Activated CD8-positive, alpha-beta T cell treated with anti-CD3 and anti-CD28 coated beads, Interleukin-2, amount 10 ng/mL, durations not matched to agents 7 days and 5 days (primary cell): Measurements from ENCODE around the gene CDKAL1. TPM values are rescaled to one million over a fixed set of nuclear protein-coding genes. Genes with fewer than 3 reads are reported as not detected.
"Not testable (repeated sequence)": the region's sequence is repeated elsewhere in the genome, so short reads cannot be mapped to it uniquely, and the experiment has no call there.

Experiments
- ATAC-seq: fragments of 150-1000 bp; cut with Tn5 transposase; one replicate; pipeline ENCODE4 v1.10.0; 2021; ENCODE audit warnings: moderate library complexity
- CTCF ChIA-PET: fragments of 350-600 bp; sonication (Branson Sonifier 250); formaldehyde crosslinking; loops from one replicate; lab custom pipeline; 2021; ENCODE audit warnings: antibody characterized with exemption; lab: Charles Lee
- POLR2A ChIA-PET: fragments of 350-600 bp; sonication (Branson Sonifier 250); formaldehyde crosslinking; loops from one replicate; lab custom pipeline; 2021; ENCODE audit warnings: antibody characterized with exemption; lab: Charles Lee
- DNase-seq: peaks from one replicate; pipeline ENCODE4 v3.0.0-alpha.2; 2020
- H3K27ac Mint-ChIP-seq: one replicate; pipeline ENCODE4 v1.8.0; 2021; ENCODE audit warnings: mild to moderate bottlenecking, mixed read lengths
- H3K27me3 Mint-ChIP-seq: one replicate; pipeline ENCODE4 v1.8.0; 2021; ENCODE audit warnings: low read depth, mixed read lengths
- H3K36me3 Mint-ChIP-seq: one replicate; pipeline ENCODE4 v1.8.0; 2021; ENCODE audit warnings: low read depth, mixed read lengths
- H3K4me1 Mint-ChIP-seq: one replicate; pipeline ENCODE4 v1.8.0; 2021; ENCODE audit warnings: low read depth, mixed read lengths
- H3K4me3 Mint-ChIP-seq: one replicate; pipeline ENCODE4 v1.8.0; 2021; ENCODE audit warnings: mild to moderate bottlenecking, mixed read lengths
- H3K9me3 Mint-ChIP-seq: one replicate; pipeline ENCODE4 v1.8.0; 2022; ENCODE audit warnings: mixed read lengths; ENCODE audit not compliant: insufficient read depth
- total RNA-seq, 2 experiments: library from RNA; stranded (reverse); gene quantifications; one replicate each; pipeline ENCODE4 v1.2.3, GENCODE V29; 2021

The CDKAL1 gene
- total RNA-seq, 2 experiments from 2014 or later, result 24.3 to 25.2 TPM

- no peak overlapping the region for H3K4me3 Mint-ChIP-seq
- H3K36me3 Mint-ChIP-seq, result peaks cover 24% of the 10 kb centered on the region
- no peak overlapping the region for H3K27ac Mint-ChIP-seq
- ChIA-PET CTCF (no interaction called here), POLR2A (no interaction called here)
- peaks cover 4% of the 10 kb centered on the region for H3K4me1 Mint-ChIP-seq
- no peaks in the 10 kb centered on the region for H3K9me3 Mint-ChIP-seq
- no peaks in the 10 kb centered on the region for H3K27me3 Mint-ChIP-seq
- DNase-seq (no peak), ATAC-seq (no peak)
These were observed 110.6 kb downstream of the CDKAL1 start for GRCh38 chr6:20644667-20645370.

- not testable (repeated sequence) for ATAC-seq, H3K9me3 Mint-ChIP-seq, H3K4me3 Mint-ChIP-seq
These were observed 111.3 kb downstream of the CDKAL1 start for GRCh38 chr6:20645572-20645971.

GRCh38 chr6:20647585-20647984, 113.3 kb downstream of the CDKAL1 start:
- DNase-seq, result no peak
- POLR2A ChIA-PET, result interaction anchor here (0.6 kb wide), 1 partner anchor 147 kb away, joined by 3 read pairs; no protein-coding TSS in a partner anchor
- peaks cover 40% of the 10 kb centered on the region for H3K36me3 Mint-ChIP-seq
- CTCF ChIA-PET, result no interaction called here
- H3K9me3 Mint-ChIP-seq, result no peaks in the 10 kb centered on the region
- peaks cover 13% of the 10 kb centered on the region for H3K4me1 Mint-ChIP-seq
- H3K27ac Mint-ChIP-seq, result no peak overlapping the region
- no peak overlapping the region for H3K4me3 Mint-ChIP-seq
- no peak for ATAC-seq
- H3K27me3 Mint-ChIP-seq, result no peaks in the 10 kb centered on the region

More at GRCh38 chr6:20645572-20645971, 111.3 kb downstream of the CDKAL1 start:
- H3K4me1 Mint-ChIP-seq, DNase-seq, CTCF ChIA-PET, H3K27me3 Mint-ChIP-seq, H3K27ac Mint-ChIP-seq, POLR2A ChIA-PET: not testable (repeated sequence)
- H3K36me3 Mint-ChIP-seq, result peaks cover 26% of the 10 kb centered on the region

- Mint-ChIP-seq H3K4me1 (peaks cover 13% of the 10 kb centered on the region), H3K36me3 (peaks cover 51% of the 10 kb centered on the region)
- CTCF ChIA-PET, DNase-seq, H3K27me3 Mint-ChIP-seq, H3K27ac Mint-ChIP-seq, ATAC-seq, H3K9me3 Mint-ChIP-seq, H3K4me3 Mint-ChIP-seq, POLR2A ChIA-PET: not testable (repeated sequence)
These were observed 115.6 kb downstream of the CDKAL1 start for GRCh38 chr6:20649696-20650470.

- ChIA-PET CTCF (no interaction called here), POLR2A (no interaction called here)
- H3K36me3 Mint-ChIP-seq, result peaks cover 55% of the 10 kb centered on the region
- H3K4me1 Mint-ChIP-seq, result peaks cover 10% of the 10 kb centered on the region
- DNase-seq (no peak), ATAC-seq (no peak)
- H3K27ac Mint-ChIP-seq, result no peak overlapping the region
- H3K9me3 Mint-ChIP-seq, result no peaks in the 10 kb centered on the region
- no peak overlapping the region for H3K4me3 Mint-ChIP-seq
- no peaks in the 10 kb centered on the region for H3K27me3 Mint-ChIP-seq
These were observed 118.2 kb downstream of the CDKAL1 start for GRCh38 chr6:20652299-20653084.

- ChIA-PET POLR2A (no interaction called here), CTCF (no interaction called here)
- DNase-seq (no peak), ATAC-seq (no peak)
- no peak overlapping the region for H3K4me3 Mint-ChIP-seq
- no peak overlapping the region for H3K27ac Mint-ChIP-seq
- H3K36me3 Mint-ChIP-seq, result peaks cover 53% of the 10 kb centered on the region
- H3K9me3 Mint-ChIP-seq, result no peaks in the 10 kb centered on the region
- no peaks in the 10 kb centered on the region for H3K27me3 Mint-ChIP-seq
- peaks cover 9% of the 10 kb centered on the region for H3K4me1 Mint-ChIP-seq
These were observed 118.8 kb downstream of the CDKAL1 start for GRCh38 chr6:20653085-20653479.

- ATAC-seq, result no peak
- Mint-ChIP-seq H3K9me3 (no peaks in the 10 kb centered on the region), H3K4me1 (peaks cover 9% of the 10 kb centered on the region), H3K4me3 (no peak overlapping the region), H3K27ac (no peak overlapping the region), H3K36me3 (peaks cover 45% of the 10 kb centered on the region), H3K27me3 (no peaks in the 10 kb centered on the region)
- no peak for DNase-seq
- ChIA-PET CTCF (no interaction called here), POLR2A (no interaction called here)
These were observed 121.1 kb downstream of the CDKAL1 start for GRCh38 chr6:20655317-20655716.

GRCh38 chr6:20657274-20657800, 123.1 kb downstream of the CDKAL1 start:
- Mint-ChIP-seq H3K9me3 (no peaks in the 10 kb centered on the region), H3K4me1 (peaks cover 1% of the 10 kb centered on the region), H3K27me3 (no peaks in the 10 kb centered on the region), H3K36me3 (peaks cover 30% of the 10 kb centered on the region), H3K4me3 (no peak overlapping the region), H3K27ac (no peak overlapping the region)
- ChIA-PET POLR2A (no interaction called here), CTCF (no interaction called here)
- no peak for DNase-seq
- ATAC-seq, result no peak

- Mint-ChIP-seq H3K27ac (no peak overlapping the region), H3K27me3 (no peaks in the 10 kb centered on the region), H3K4me1 (no peaks in the 10 kb centered on the region), H3K36me3 (peaks cover 25% of the 10 kb centered on the region), H3K4me3 (no peak overlapping the region), H3K9me3 (no peaks in the 10 kb centered on the region)
- no peak for DNase-seq
- ATAC-seq, result no peak
- CTCF ChIA-PET, result no interaction called here
- POLR2A ChIA-PET, result no interaction called here
These were observed 123.8 kb downstream of the CDKAL1 start for GRCh38 chr6:20658053-20658452.

GRCh38 chr6:20658516-20658915, 124.3 kb downstream of the CDKAL1 start:
- no peak for ATAC-seq
- Mint-ChIP-seq H3K4me1 (no peaks in the 10 kb centered on the region), H3K4me3 (no peak overlapping the region), H3K27me3 (no peaks in the 10 kb centered on the region), H3K27ac (no peak overlapping the region), H3K36me3 (peaks cover 21% of the 10 kb centered on the region), H3K9me3 (no peaks in the 10 kb centered on the region)
- POLR2A ChIA-PET, result no interaction called here
- no peak for DNase-seq
- CTCF ChIA-PET, result no interaction called here

- CTCF ChIA-PET, result no interaction called here
- H3K4me1 Mint-ChIP-seq, result no peaks in the 10 kb centered on the region
- ATAC-seq (no peak), DNase-seq (no peak)
- H3K27ac Mint-ChIP-seq, result no peak overlapping the region
- no peaks in the 10 kb centered on the region for H3K9me3 Mint-ChIP-seq
- peaks cover 11% of the 10 kb centered on the region for H3K36me3 Mint-ChIP-seq
- POLR2A ChIA-PET, result no interaction called here
- H3K4me3 Mint-ChIP-seq, result no peak overlapping the region
- H3K27me3 Mint-ChIP-seq, result no peaks in the 10 kb centered on the region
These were observed 126.3 kb downstream of the CDKAL1 start for GRCh38 chr6:20660534-20660933.
